ENCODE measurements around the gene BIN1.

BIN1 gene

GRCh38 chr2:127075821-127076220 is 31.1 kb downstream of the BIN1 start:
- no peak for DNase-seq (ENCODE audit: low spot score)

- DNase-seq (ENCODE audit: low spot score): no peak
Measured at GRCh38 chr2:127074936-127075335, 32.0 kb downstream of the BIN1 start.

- no peak for DNase-seq (ENCODE audit: low spot score)
Measured at GRCh38 chr2:127074358-127074757, 32.6 kb downstream of the BIN1 start.

- no peak for DNase-seq (ENCODE audit: low spot score)
Measured at GRCh38 chr2:127072970-127073369, 34.0 kb downstream of the BIN1 start.

GRCh38 chr2:127072396-127072795 is 34.6 kb downstream of the BIN1 start:
- DNase-seq (ENCODE audit: low spot score): no peak

- DNase-seq (ENCODE audit: low spot score): no peak
Measured at GRCh38 chr2:127071901-127072328, 35.0 kb downstream of the BIN1 start.

GRCh38 chr2:127070221-127070620 is 36.7 kb downstream of the BIN1 start:
- no peak for DNase-seq (ENCODE audit: low spot score)

GRCh38 chr2:127069536-127069935 is 37.4 kb downstream of the BIN1 start:
- DNase-seq (ENCODE audit: low spot score): no peak

- DNase-seq (ENCODE audit: low spot score): no peak
Measured at GRCh38 chr2:127069003-127069402, 38.0 kb downstream of the BIN1 start.

- no peak for DNase-seq (ENCODE audit: low spot score)
Measured at GRCh38 chr2:127068351-127068741, 38.6 kb downstream of the BIN1 start.

GRCh38 chr2:127067620-127068350 is 39.2 kb downstream of the BIN1 start:
- peak; percentile 75 for DNase-seq (ENCODE audit: low spot score)

- no peak for DNase-seq (ENCODE audit: low spot score)
Measured at GRCh38 chr2:127066942-127067341, 40.0 kb downstream of the BIN1 start.

GRCh38 chr2:127065940-127066318 is 41.0 kb downstream of the BIN1 start:
- no peak for DNase-seq (ENCODE audit: low spot score)

GRCh38 chr2:127065299-127065939 is 41.5 kb downstream of the BIN1 start:
- no peak for DNase-seq (ENCODE audit: low spot score)

GRCh38 chr2:127064642-127065250 is 42.2 kb downstream of the BIN1 start:
- DNase-seq (ENCODE audit: low spot score): peak; percentile 100

- DNase-seq (ENCODE audit: low spot score): no peak
Measured at GRCh38 chr2:127063701-127064590, 43.0 kb downstream of the BIN1 start.

GRCh38 chr2:127061375-127062273 is 45.3 kb downstream of the BIN1 start:
- peak; percentile 41 for DNase-seq (ENCODE audit: low spot score)

GRCh38 chr2:127060264-127060945 is 46.5 kb downstream of the BIN1 start:
- DNase-seq (ENCODE audit: low spot score): no peak

GRCh38 chr2:127059559-127059958 is 47.4 kb downstream of the BIN1 start:
- DNase-seq (ENCODE audit: low spot score): no peak

GRCh38 chr2:127058954-127059252 is 48.1 kb downstream of the BIN1 start:
- DNase-seq (ENCODE audit: low spot score): no peak
